OCI-M1 (cell line): ENCODE measurements around the gene LRP1-AS.

Experiments used
- DNase-seq: peaks from one replicate; lab custom pipeline; 2025; lab: John Stamatoyannopoulos, UW

LRP1-AS gene

DNA sequence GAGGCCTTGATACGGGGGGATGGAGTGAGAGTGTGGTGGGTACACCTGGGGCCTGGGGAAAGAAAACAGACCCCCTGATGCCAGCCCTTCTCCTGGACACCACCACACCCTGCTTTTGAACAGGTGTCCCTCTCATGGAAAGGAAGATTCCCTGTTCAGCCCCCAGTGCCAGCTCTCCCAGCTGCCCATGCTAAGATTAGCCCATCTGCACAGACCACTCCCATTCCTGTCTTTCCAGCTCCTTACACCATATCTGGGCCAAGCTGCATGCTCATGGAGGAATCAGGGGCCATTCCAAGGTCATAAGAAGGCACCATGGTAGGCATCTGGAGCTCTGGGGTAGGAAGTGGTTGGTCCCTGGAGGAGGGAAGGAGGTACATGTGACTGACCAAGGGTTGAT is 48.9 kb downstream of the LRP1-AS start:
- DNase-seq, result no peak

DNA sequence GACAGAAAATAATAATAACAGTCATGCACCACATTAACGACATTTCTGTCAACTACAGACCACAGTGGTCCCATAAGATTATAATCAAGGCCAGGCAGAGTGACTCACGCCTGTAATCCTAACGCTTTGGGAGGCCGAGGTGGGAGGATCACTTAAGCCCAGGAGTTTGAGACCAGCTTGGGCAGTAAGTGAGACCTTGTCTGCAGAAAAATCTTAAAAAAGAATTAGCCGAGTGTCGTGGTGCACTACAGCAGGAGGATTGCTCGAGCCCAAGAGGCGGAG is 49.9 kb downstream of the LRP1-AS start:
- peak; percentile 70 for DNase-seq

DNA sequence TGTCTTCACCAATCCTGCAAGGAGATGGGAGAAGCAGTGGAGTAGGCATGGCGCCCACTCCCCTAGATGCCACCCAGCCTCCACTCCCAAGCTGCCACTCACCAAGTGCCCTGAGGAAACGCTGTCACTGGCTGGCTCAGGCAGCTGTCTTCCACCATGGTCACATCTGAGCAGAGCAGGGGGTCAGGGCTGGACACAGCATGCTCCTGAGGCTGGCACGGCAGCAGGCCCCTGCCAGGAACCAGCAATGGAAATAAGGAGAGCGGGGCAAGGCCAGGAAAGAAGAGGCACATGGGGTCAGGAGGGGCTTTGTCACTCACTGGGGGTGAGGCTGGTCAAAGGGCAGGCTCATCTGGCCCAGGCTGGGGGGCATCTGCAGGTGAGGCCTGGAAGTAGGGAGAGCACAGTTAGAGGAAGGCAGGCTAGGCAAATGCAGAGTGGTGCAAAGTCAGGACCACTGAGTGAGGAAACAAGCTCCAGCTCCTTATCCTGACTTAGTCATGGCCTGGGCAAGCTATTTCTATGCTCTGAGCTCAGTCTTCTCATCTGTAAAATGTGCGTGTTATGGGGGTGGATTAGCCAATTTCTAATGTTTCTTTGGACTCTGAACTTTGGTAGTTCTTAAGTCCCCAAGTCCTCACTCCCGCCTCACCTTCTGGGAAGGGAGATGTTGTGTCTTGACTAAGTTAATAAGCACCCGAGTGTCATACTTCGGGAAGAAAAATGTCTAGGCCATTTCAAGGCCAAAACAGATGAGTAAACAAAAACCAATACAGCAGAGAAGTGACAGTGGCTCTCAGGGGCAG is 50.5 kb downstream of the LRP1-AS start:
- no peak for DNase-seq

DNA sequence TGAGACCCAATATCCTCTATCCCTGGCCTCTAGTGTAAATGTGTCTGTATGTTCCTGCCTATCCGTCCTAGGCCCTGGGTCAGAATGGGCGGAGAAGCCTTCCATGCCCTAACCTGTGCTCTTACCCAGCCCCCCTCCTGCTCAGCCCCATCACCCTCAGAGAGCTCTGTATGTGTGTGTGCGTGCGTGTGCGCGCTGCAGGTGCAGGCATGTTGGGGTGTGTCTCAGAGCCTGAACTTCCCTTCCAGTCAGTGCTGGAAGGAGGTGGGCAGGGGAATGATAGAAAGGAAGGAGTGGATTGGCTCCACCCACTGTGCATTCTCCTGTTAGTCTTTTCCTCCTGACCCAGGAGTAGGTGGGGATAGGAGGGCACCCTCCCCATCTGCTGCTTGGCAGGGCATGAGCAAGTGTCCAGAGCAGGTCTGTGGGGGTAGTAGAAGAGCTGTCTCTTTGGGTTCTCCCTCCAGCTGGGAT is 51.3 kb downstream of the LRP1-AS start:
- no peak for DNase-seq

DNA sequence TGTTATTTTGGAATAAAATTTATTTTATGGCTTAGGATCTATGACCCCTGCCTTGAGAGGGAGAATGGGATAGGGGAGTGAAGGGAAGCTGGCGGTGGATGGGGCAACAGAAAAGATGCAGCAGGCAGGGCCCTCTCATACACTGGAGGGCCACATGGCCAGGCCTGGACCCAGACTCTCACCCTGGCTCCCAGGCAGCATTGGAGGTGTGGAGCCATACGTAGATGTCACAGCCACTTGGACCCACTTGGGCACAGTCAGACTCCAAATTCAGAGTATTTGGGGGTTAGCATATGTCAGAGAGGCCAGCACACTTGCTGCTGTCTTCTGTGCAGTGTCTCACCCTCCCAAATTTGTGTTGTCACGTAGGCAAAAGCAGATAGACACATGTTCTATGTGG is 52.0 kb downstream of the LRP1-AS start:
- no peak for DNase-seq
